Epithelial cell of proximal tubule (primary cell): ENCODE measurements around the gene NDUFS8. TPM values are rescaled to one million over a fixed set of nuclear protein-coding genes. Genes with fewer than 3 reads are reported as not detected.

Experiments used
- DNase-seq: peaks from one replicate; pipeline ENCODE4 v3.0.0-alpha.2; 2011; ENCODE audit warnings: low read depth
- H3K4me3 ChIP-seq: 2 replicates; pipeline ENCODE4 v1.5.1; 2011; ENCODE audit warnings: low read depth, mild to moderate bottlenecking, low read length
- total RNA-seq: library from RNA; depleted of rRNA; stranded (reverse); fragments of >200 nt; gene quantifications from 2 replicates; pipeline ENCODE4 v1.2.3, GENCODE V29; 2015
- TF ChIP-seq, protein P1 (sequence below): conservative IDR thresholded peaks from 2 replicates; pipeline ENCODE4 v1.5.1; 2012; ENCODE audit warnings: low read depth, mild to moderate bottlenecking, low read length

The NDUFS8 gene
- total RNA-seq, 1 donor from 2014 or later: 345 TPM

DNA sequence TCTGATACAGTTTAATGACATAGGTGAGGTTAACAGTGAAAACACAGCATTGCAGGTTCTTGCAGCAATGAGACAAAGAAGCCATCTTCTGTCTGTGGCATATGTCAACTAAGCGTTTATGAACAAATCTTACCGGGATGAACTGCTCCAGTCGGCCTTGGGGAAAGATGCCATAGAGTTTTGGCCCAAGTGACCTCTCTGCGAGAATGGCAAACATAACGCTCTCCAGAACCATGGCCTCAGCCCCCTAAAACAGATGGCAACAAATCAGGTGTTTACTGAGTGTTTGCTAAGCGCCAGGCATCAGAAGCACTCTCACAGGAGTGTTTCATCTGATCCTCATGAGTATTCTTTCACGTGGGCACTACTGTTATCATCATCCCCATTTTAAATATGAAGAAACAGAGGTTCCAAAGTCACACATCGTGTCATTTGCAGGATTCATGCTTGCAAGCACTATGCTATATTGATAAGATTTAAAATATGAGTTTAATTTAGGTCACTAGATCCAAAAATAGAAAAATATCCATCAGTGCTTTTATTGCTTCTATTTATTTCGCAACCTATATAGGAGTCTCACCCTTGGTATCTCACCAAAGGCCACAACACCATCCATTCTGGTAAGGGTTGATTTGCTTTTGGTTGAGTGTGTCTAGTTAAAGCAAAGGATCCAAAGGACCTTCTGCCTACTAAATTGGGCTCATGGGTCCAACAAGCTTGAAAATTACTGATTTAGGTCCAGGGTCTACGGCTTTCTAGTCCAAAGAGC, 44.3 kb downstream of the NDUFS8 start:
- no peak overlapping the region for H3K4me3 ChIP-seq
- TF ChIP-seq, protein P1, sequence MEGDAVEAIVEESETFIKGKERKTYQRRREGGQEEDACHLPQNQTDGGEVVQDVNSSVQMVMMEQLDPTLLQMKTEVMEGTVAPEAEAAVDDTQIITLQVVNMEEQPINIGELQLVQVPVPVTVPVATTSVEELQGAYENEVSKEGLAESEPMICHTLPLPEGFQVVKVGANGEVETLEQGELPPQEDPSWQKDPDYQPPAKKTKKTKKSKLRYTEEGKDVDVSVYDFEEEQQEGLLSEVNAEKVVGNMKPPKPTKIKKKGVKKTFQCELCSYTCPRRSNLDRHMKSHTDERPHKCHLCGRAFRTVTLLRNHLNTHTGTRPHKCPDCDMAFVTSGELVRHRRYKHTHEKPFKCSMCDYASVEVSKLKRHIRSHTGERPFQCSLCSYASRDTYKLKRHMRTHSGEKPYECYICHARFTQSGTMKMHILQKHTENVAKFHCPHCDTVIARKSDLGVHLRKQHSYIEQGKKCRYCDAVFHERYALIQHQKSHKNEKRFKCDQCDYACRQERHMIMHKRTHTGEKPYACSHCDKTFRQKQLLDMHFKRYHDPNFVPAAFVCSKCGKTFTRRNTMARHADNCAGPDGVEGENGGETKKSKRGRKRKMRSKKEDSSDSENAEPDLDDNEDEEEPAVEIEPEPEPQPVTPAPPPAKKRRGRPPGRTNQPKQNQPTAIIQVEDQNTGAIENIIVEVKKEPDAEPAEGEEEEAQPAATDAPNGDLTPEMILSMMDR: no peak

DNA sequence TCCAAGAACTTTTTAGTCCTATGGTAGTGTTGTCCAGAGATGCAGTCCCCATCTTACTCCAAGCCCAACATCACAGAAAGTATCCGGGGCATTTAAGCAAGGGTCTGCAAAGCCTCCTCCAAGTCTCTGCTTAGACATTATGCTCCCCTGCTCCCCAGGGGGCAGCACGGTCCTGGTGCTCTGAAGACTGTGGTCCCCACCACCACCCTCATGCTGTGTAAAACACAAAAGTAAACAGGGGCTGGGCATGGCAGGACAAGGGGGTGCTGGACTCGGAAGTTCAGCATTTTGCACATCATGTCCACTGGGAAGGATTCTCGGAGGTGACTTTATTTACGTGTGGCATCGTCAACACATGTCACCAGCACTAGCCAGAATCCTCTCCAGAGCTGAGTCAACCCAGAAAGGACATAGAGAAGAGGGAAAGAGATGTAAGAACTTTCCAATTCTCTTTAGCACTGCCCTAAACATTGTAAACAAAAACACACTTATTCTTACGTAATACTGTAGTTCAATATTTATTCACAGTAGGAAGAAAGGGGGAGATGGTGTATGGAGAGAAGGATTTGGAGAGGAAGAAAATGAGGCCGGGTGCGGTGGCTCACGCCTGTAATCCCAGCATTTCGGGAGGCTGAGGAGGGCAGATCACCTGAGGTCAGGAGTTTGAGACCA, 46.0 kb downstream of the NDUFS8 start:
- no peak for DNase-seq
- TF ChIP-seq, protein P1: peak; percentile 36
- H3K4me3 ChIP-seq: no peak overlapping the region

More for the DNA sequence above, 44.3 kb downstream of the NDUFS8 start:
- DNase-seq: no peak

DNA sequence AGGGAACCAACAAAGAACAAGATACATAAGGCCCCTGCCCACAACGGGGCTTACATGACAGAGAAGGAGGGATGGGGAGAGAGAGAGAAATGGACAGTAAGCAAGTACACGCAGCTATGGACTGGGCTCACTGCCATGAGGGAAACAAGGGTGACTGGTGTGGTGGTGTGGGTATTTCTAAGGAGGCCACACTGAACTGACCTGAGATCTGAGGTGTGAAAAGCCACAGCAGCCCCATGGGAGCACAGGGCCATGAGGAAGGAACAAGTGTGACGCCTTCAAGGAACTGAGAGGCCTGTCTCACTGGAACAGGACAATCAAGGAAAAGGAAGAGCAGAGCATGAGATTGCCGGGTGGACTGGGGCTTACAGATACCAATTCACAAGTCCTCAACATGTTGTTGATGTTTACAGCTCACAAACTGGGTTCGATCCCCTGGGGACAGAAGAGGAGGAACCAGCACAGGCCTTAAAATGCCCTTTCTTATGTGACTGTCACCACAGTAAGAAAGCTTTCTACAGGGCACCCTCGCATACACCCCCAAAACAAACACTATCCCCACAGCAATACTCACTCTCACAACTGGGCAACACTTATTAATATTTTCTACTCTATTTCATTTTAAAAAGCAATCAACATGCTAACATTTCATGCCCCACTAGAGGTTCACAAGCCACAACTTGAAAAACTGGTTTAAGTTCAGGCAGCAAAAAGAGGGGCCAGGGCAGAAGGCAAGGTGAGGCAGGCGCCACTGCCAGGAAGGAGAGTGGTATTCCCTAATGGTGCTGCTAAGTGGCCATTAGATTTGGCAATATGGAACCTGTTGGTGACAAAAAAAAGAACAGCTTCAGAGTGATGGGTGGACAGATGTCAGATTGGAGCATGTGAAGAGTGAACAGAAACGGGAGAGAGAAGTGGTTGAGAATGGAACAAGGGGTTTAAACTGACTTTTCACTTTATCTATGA, 47.4 kb downstream of the NDUFS8 start:
- TF ChIP-seq, protein P1: no peak
- no peak for DNase-seq
- H3K4me3 ChIP-seq: no peak overlapping the region

DNA sequence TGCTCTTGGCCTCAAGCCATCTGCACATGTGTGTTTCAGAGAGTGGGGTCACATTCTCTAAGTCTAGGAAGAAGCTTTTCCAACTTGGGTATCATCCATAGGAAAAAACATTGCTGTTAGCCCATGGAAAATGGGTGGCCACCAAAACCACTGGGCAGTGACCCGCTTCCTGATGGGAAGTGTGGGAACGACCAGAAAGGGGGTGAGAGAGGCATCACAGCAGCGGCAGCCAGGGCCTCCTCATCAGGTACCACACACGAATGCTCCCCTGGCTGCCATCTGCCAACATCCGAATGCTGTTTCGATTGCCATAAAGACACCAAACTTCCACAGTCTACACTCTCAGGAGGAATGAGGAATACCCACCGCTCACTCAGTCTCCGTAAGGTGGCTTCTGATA, 50.4 kb downstream of the NDUFS8 start:
- no peak for DNase-seq
- H3K4me3 ChIP-seq: no peak overlapping the region
- TF ChIP-seq, protein P1: no peak

DNA sequence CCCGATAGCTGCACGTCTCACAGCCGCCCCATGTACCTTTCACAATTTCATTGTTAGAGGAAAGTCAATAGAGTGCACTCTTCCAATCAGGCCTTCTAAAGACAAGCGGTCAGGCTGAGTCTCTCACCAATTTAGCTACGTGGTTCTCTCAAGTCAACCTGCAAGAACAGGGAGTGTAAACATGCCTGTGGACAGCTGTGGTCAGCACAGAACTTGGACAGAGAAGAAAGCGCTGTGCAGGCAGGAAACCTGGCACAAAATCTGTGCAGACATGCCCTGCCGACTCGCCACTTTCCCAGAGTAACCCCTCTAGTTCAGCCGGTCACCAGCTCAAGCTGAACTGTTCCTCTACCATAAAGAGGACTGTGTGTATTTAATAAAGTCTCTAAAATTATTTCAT, 51.2 kb downstream of the NDUFS8 start:
- no peak overlapping the region for H3K4me3 ChIP-seq
- TF ChIP-seq, protein P1: no peak
- DNase-seq: no peak

DNA sequence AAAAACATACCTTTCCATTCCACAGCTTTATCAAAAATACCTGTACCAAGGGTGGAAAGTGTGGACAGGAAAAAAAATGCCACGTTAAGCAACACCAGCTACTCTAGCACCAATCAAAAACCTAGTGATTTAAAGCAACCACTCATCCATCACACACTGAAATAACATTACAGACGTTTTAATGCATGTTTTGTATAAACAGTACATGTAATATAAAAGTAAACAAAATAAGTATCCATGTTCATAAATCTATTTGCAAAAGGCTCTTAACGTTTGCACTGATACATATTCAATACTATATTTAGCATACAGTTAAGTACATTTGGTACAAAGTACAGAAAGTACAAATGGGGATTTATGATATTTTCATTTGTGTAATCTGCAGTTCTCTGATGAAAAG, 52.0 kb downstream of the NDUFS8 start:
- TF ChIP-seq, protein P1: no peak
- no peak for DNase-seq
- no peak overlapping the region for H3K4me3 ChIP-seq
